Uterus (tissue), 2 donors: ENCODE results near the gene TMEM266.

ENCODE experiments used
- CTCF ChIP-seq, 4 experiments: fragments of 200-600 bp in 2 of 4; fragments of 450-650 bp in 2 of 4; sonication (generic) in 2 of 4; IDR thresholded peaks; one replicate each; pipeline ENCODE4 v1.5.1; 2016 to 2019; ENCODE audit warnings: antibody characterized with exemption in 4 of 4, mild to moderate bottlenecking in 2 of 4, moderate library complexity in 1 of 4
- POLR2A ChIP-seq, 2 donors: fragments of 450-650 bp; IDR thresholded peaks; one replicate each; pipeline ENCODE4 v1.6.1; 2016; ENCODE audit warnings: antibody characterized with exemption in 2 of 2, mild to moderate bottlenecking in 1 of 2, moderate library complexity in 1 of 2

- TF ChIP-seq CTCF (IDR thresholded peaks at IDR 0.05) = no peak
- TF ChIP-seq POLR2A (IDR thresholded peaks at IDR 0.05) = no peak
Measured at GRCh38 chr15:76058714-76059319, 968 bp upstream of the TMEM266 start.
